ENCODE measurements around the gene AVPI1. TPM values are rescaled to one million over a fixed set of nuclear protein-coding genes. Genes with fewer than 3 reads are reported as not detected.

Gene AVPI1
- total and polyA plus RNA-seq, 8 donors, result 2.3 to 38.2 (median 19.6) TPM

DNA sequence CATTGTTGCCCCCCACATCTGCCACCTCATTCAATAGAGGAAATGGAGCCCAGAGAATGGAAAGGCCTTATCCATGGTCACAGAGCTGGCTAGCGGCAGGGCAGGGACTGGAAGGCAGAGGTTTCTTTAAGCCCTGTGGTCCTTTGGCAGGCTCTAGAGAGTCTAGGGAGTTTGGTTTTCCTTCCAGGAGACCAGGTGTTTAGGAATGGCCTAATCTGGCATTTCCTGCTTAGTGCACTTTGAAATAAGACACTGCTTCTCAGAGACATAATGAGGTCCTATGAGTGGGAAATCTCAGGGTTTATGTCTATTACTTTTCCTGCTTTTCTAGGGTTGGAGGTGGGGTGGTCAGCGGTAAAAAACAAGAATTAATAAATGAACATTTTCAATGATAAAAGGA lies 32.6 kb upstream of the AVPI1 start:
- Histone ChIP-seq H3K9me3 (no peaks in the 10 kb centered on the region), H3K27ac (peak overlapping the region in 4 of 5 donors; percentile 68 to 96 (median 79)), H3K4me3 (no peak overlapping the region), H3K36me3 (peaks cover 0 to 10% (median 6%) of the 10 kb centered on the region in 4 donors), H3K27me3 (no peaks in the 10 kb centered on the region), H3K4me1 (peaks cover 31 to 57% (median 44%) of the 10 kb centered on the region in 4 donors)
- TF ChIP-seq EP300 (IDR thresholded peaks at IDR 0.05) (no peak), POLR2AphosphoS5 (IDR thresholded peaks at IDR 0.05) (no peak)
- intact Hi-C loops (cut with DNase I; ENCODE audit: low total_unique reads), result no loop called here
- DNase-seq, result no peak
- WGBS, 5 donors, result 80 to 100% (median 88%) methylated on average over 2 of the region's 2 CpGs

DNA sequence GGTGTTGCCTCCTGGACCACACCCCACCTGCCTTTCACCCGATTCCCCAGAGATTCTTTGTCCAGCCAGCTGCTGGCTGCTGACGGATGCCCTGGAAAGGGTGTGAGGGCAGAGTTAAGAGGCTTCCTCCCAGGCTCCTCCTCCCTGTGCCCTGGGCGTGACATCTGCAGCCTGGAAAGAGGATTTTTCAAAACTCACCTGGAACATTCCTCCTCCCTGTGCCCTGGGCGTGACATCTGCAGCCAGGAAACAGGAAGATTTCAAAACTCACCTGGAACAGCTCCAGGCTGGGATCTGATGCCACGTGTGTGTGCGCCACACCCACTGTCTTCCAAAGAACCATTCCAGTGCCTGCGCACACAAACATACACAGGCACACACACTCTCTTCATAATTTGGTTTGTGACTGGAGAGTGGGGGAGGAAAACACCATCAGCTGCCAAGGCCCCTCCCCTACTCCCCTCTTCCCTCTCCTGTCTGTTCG lies 31.7 kb upstream of the AVPI1 start:
- TF ChIP-seq, protein P1, sequence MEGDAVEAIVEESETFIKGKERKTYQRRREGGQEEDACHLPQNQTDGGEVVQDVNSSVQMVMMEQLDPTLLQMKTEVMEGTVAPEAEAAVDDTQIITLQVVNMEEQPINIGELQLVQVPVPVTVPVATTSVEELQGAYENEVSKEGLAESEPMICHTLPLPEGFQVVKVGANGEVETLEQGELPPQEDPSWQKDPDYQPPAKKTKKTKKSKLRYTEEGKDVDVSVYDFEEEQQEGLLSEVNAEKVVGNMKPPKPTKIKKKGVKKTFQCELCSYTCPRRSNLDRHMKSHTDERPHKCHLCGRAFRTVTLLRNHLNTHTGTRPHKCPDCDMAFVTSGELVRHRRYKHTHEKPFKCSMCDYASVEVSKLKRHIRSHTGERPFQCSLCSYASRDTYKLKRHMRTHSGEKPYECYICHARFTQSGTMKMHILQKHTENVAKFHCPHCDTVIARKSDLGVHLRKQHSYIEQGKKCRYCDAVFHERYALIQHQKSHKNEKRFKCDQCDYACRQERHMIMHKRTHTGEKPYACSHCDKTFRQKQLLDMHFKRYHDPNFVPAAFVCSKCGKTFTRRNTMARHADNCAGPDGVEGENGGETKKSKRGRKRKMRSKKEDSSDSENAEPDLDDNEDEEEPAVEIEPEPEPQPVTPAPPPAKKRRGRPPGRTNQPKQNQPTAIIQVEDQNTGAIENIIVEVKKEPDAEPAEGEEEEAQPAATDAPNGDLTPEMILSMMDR (IDR thresholded peaks at IDR 0.05), result no peak
- TF ChIP-seq POLR2AphosphoS5 (IDR thresholded peaks at IDR 0.05) (peak; percentile 5 to 52 (median 37)), EP300 (IDR thresholded peaks at IDR 0.05) (no peak), POLR2A (IDR thresholded peaks at IDR 0.05) (no peak)
- DNase-seq, result peak; percentile 85 to 89
- Histone ChIP-seq H3K9me3 (no peaks in the 10 kb centered on the region), H3K4me1 (peaks cover 31 to 65% (median 50%) of the 10 kb centered on the region in 4 donors), H3K4me3 (no peak overlapping the region), H3K27me3 (no peaks in the 10 kb centered on the region), H3K36me3 (peaks cover 0 to 10% (median 6%) of the 10 kb centered on the region in 4 donors), H3K27ac (peak overlapping the region; percentile 21 to 96 (median 75))
- WGBS, 5 donors, result 15 to 29% (median 20%) methylated on average over 8 of the region's 8 CpGs
- intact Hi-C loops (cut with DNase I; ENCODE audit: low total_unique reads), result no loop called here

DNA sequence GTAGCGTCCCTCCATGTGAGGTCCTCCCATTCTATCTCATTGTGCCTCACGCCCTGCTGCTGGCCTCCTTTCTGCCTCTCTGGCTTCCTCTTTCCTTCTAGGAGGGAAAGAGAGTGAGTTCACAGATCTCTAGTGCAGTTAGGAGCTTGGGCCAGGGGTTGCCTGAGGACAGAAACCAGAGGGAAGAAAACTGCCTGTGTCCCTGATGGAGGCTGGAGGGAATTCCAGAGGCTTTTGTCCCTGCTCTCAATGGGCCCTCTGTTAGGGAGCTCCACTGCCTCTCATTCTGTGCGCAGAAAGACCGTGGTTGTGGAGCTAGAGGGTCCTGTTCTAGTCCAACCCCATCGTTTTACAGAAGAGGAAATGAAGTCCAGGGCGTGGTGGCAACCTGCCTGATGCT lies 31.1 kb upstream of the AVPI1 start:
- intact Hi-C loops (cut with DNase I; ENCODE audit: low total_unique reads), result no loop called here
- Histone ChIP-seq H3K9me3 (no peaks in the 10 kb centered on the region), H3K4me3 (no peak overlapping the region), H3K4me1 (peaks cover 33 to 70% (median 54%) of the 10 kb centered on the region in 4 donors), H3K27ac (peak overlapping the region; percentile 21 to 96 (median 75)), H3K27me3 (no peaks in the 10 kb centered on the region), H3K36me3 (peaks cover 0 to 10% (median 6%) of the 10 kb centered on the region in 4 donors)
- TF ChIP-seq POLR2AphosphoS5 (IDR thresholded peaks at IDR 0.05), result no peak
- TF ChIP-seq, protein P1 (IDR thresholded peaks at IDR 0.05), result no peak
- TF ChIP-seq POLR2A (IDR thresholded peaks at IDR 0.05), result no peak
- TF ChIP-seq EP300 (IDR thresholded peaks at IDR 0.05), result no peak
- DNase-seq, result peak in 1 of 2 donors; percentile 61
- 41 to 55% (median 51%) methylated on average over 6 of the region's 6 CpGs for WGBS, 5 donors

DNA sequence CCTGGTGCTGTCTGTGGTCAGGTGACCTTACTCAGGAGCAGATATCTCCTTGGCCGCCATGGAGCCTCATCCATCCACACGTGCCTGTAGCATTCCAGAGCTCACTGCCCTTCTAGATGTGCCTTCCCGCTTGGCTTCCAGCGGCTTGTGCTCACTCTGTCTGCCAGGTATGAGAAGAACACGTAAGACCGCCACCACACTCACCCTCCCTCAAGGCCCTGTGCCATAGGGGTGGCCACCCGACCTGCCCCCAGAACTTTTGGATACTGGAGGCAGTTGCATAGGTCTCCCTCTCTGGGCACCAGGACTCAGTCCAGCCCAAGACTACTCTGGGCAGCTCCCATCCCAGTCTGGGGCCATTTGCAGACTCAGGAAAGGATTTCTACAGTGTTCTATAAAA lies 30.6 kb upstream of the AVPI1 start:
- Histone ChIP-seq H3K27me3 (no peaks in the 10 kb centered on the region), H3K36me3 (peaks cover 0 to 10% (median 6%) of the 10 kb centered on the region in 4 donors), H3K4me3 (no peak overlapping the region), H3K27ac (peak overlapping the region in 4 of 5 donors; percentile 68 to 96 (median 79)), H3K4me1 (peaks cover 38 to 75% (median 58%) of the 10 kb centered on the region in 4 donors), H3K9me3 (no peaks in the 10 kb centered on the region)
- TF ChIP-seq POLR2A (IDR thresholded peaks at IDR 0.05), result no peak
- TF ChIP-seq, protein P1 (IDR thresholded peaks at IDR 0.05), result no peak
- intact Hi-C loops (cut with DNase I; ENCODE audit: low total_unique reads), result no loop called here
- no peak for DNase-seq
- WGBS, 5 donors, result 90 to 92% (median 92%) methylated on average over 7 of the region's 7 CpGs

DNA sequence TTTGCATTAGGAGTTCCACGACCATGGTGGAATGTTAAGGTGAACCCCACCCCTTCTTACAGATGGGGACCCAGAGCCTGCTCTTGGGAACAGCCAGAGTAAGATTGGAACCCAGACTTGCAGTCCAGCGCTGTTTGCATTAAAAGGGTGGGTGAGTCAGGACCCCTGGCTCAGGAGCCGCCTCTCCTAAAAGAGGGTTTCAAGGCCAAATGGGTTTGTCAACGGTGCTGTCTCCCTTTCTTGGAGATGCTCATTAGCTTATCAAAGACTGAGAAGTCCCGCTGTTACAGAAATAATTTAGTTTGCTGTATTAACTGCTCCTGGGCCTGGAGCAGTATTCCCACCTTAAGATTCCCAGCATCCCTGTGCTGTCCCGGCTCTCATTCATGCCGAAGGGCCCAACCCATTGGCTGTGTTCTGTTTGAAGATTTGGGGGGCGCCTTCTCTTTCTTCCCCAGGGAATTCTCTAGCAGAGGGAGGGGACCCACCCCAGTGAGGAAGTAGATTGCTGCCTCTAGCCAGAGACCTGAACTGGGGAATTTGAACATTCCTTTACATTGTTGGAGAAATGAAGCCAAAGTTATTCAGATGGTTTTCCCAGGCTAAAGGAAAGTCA lies 28.3 kb upstream of the AVPI1 start:
- no peak for DNase-seq
- intact Hi-C loops (cut with DNase I; ENCODE audit: low total_unique reads), result no loop called here
- H3K27me3 ChIP-seq, result no peaks in the 10 kb centered on the region
- TF ChIP-seq, protein P1 (IDR thresholded peaks at IDR 0.05), result no peak
- TF ChIP-seq POLR2AphosphoS5 (IDR thresholded peaks at IDR 0.05), result no peak
- no peak for TF ChIP-seq POLR2A (IDR thresholded peaks at IDR 0.05)
- peaks cover 44 to 83% (median 61%) of the 10 kb centered on the region in 4 donors for H3K4me1 ChIP-seq
- WGBS, 5 donors, result 55 to 79% (median 67%) methylated on average over 8 of the region's 8 CpGs
- H3K4me3 ChIP-seq, result peak overlapping the region; percentile 60 to 73 (median 62)
- no peaks in the 10 kb centered on the region for H3K9me3 ChIP-seq
- peak overlapping the region in 4 of 5 donors; percentile 92 to 97 (median 94) for H3K27ac ChIP-seq
- H3K36me3 ChIP-seq, result peaks cover 0 to 10% (median 6%) of the 10 kb centered on the region in 4 donors
